ENCODE measurements around the gene LSS. TPM values are rescaled to one million over a fixed set of nuclear protein-coding genes. Genes with fewer than 3 reads are reported as not detected.

Gene LSS
- total and polyA plus RNA-seq, 4 donors, result 27.6 to 194 (median 89.3) TPM

GRCh38 chr21:46160907-46161632 is 67.5 kb downstream of the LSS start:
- H3K27me3 ChIP-seq (ENCODE audit: control insufficient read depth in 4 of 4, insufficient read depth in 4 of 4, low read length in 3 of 4), result no peaks in the 10 kb centered on the region
- 94% methylated on average over 71 of the region's 72 CpGs for WGBS
- H3K4me1 ChIP-seq (ENCODE audit: control insufficient read depth in 4 of 4, insufficient read depth in 4 of 4, low read length in 3 of 4), result peaks cover 2 to 6% (median 3%) of the 10 kb centered on the region in 4 donors
- DNase-seq (ENCODE audit: low spot score), result no peak
- H3K4me3 ChIP-seq (ENCODE audit: low read depth in 1 of 3, low read length in 3 of 3), result no peak overlapping the region
- H3K36me3 ChIP-seq (ENCODE audit: control insufficient read depth in 4 of 4, insufficient read depth in 3 of 4, low read depth in 1 of 4, low read length in 3 of 4), result no peaks in the 10 kb centered on the region
- TF ChIP-seq ZBTB33 (IDR thresholded peaks at IDR 0.05) (no peak), FOXA1 (IDR thresholded peaks at IDR 0.05) (no peak), MAX (IDR thresholded peaks at IDR 0.05) (no peak), GABPA (IDR thresholded peaks at IDR 0.05 in 1 of 2, conservative IDR thresholded peaks at IDR 0.05 in 1 of 2) (no peak), YY1 (IDR thresholded peaks at IDR 0.05) (no peak), REST (IDR thresholded peaks at IDR 0.05) (no peak), RXRA (IDR thresholded peaks at IDR 0.05) (no peak), HNF4A (conservative IDR thresholded peaks at IDR 0.05) (no peak), JUND (IDR thresholded peaks at IDR 0.05) (no peak), RAD21 (IDR thresholded peaks at IDR 0.05) (no peak), FOXA2 (IDR thresholded peaks at IDR 0.05) (no peak), ATF3 (IDR thresholded peaks at IDR 0.05) (no peak), SP1 (IDR thresholded peaks at IDR 0.05) (no peak), EGR1 (IDR thresholded peaks at IDR 0.05; ENCODE audit: low read depth in 2 of 2) (no peak)
- TF ChIP-seq, protein P1, sequence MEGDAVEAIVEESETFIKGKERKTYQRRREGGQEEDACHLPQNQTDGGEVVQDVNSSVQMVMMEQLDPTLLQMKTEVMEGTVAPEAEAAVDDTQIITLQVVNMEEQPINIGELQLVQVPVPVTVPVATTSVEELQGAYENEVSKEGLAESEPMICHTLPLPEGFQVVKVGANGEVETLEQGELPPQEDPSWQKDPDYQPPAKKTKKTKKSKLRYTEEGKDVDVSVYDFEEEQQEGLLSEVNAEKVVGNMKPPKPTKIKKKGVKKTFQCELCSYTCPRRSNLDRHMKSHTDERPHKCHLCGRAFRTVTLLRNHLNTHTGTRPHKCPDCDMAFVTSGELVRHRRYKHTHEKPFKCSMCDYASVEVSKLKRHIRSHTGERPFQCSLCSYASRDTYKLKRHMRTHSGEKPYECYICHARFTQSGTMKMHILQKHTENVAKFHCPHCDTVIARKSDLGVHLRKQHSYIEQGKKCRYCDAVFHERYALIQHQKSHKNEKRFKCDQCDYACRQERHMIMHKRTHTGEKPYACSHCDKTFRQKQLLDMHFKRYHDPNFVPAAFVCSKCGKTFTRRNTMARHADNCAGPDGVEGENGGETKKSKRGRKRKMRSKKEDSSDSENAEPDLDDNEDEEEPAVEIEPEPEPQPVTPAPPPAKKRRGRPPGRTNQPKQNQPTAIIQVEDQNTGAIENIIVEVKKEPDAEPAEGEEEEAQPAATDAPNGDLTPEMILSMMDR (IDR thresholded peaks at IDR 0.05; ENCODE audit: low read depth, low read length, missing input control), result no peak
- no peak overlapping the region for H3K9ac ChIP-seq (ENCODE audit: low read depth in 1 of 2, low read length in 2 of 2)
- no peaks in the 10 kb centered on the region for H3K9me3 ChIP-seq (ENCODE audit: control insufficient read depth in 4 of 4, low read length in 3 of 4)
- H3K27ac ChIP-seq (ENCODE audit: low read depth in 1 of 2, low read length in 2 of 2), result no peak overlapping the region

DNA sequence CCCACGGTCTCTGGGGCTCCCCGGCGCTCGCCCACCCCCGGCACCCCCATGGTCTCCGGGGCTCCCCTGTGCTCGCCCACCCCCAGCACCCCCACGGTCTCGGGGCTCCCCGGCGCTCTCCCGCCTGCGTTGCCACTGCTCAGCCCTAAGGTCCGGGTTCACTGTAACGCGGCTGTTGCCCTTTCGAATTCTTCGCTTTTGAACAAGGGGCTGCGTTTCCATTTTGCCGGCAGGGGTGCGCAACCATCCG is 68.0 kb downstream of the LSS start:
- Histone ChIP-seq H3K9ac (ENCODE audit: low read depth in 1 of 2, low read length in 2 of 2) (no peak overlapping the region), H3K4me1 (ENCODE audit: control insufficient read depth in 4 of 4, insufficient read depth in 4 of 4, low read length in 3 of 4) (peaks cover 2 to 11% (median 6%) of the 10 kb centered on the region in 4 donors), H3K4me3 (ENCODE audit: low read depth in 1 of 3, low read length in 3 of 3) (no peak overlapping the region), H3K36me3 (ENCODE audit: control insufficient read depth in 4 of 4, insufficient read depth in 3 of 4, low read depth in 1 of 4, low read length in 3 of 4) (no peaks in the 10 kb centered on the region), H3K27me3 (ENCODE audit: control insufficient read depth in 4 of 4, insufficient read depth in 4 of 4, low read length in 3 of 4) (no peaks in the 10 kb centered on the region), H3K27ac (ENCODE audit: low read depth in 1 of 2, low read length in 2 of 2) (no peak overlapping the region), H3K9me3 (ENCODE audit: control insufficient read depth in 4 of 4, low read length in 3 of 4) (no peaks in the 10 kb centered on the region)
- 98% methylated on average over 22 of the region's 22 CpGs for WGBS
- TF ChIP-seq REST (IDR thresholded peaks at IDR 0.05), result no peak
- no peak for TF ChIP-seq HNF4G (IDR thresholded peaks at IDR 0.05)
- DNase-seq (ENCODE audit: low spot score), result no peak
